SK-N-SH treated with all-trans-retinoic acid at 6 μM for 48 hours (cell line): ENCODE results near the gene CEP57.

ENCODE experiments used
- ATAC-seq: fragments of 200-7000 bp; cut with Tn5 transposase; 3 replicates; pipeline ENCODE4 v1.9.1; 2020; ENCODE audit warnings: mild to moderate bottlenecking, moderate library complexity
- ARNTL ChIP-seq: fragments of 450-650 bp; formaldehyde crosslinking; IDR thresholded peaks from 2 replicates; pipeline ENCODE4 v1.5.0; 2020; ENCODE audit warnings: low read depth, mild to moderate bottlenecking, moderate library complexity, borderline replicate concordance
- BACH2 ChIP-seq: fragments of 250-450 bp; sonication (Bioruptor Pico); IDR thresholded peaks from 2 replicates; pipeline ENCODE4 v1.9.0; 2021; ENCODE audit warnings: mild to moderate bottlenecking, borderline replicate concordance
- CREB5 ChIP-seq: fragments of 250-450 bp; sonication (Bioruptor Pico); IDR thresholded peaks from 2 replicates; pipeline ENCODE4 v1.5.1; 2020; ENCODE audit warnings: low read depth, mild to moderate bottlenecking, moderate library complexity
- CSRNP3 ChIP-seq: fragments of 250-450 bp; sonication (Bioruptor Pico); IDR thresholded peaks from 2 replicates; pipeline ENCODE4 v1.5.1; 2021; ENCODE audit warnings: mild to moderate bottlenecking, moderate library complexity
- GLIS3 ChIP-seq: fragments of 250-450 bp; sonication (Bioruptor Pico); IDR thresholded peaks from 2 replicates; pipeline ENCODE4 v1.5.0; 2020; ENCODE audit warnings: mild to moderate bottlenecking, moderate library complexity
- ISL1 ChIP-seq: fragments of 250-450 bp; sonication (Bioruptor Pico); IDR thresholded peaks from 2 replicates; pipeline ENCODE4 v2.1.2; 2022; ENCODE audit warnings: mild to moderate bottlenecking, moderate library complexity
- OSR1 ChIP-seq: fragments of 250-450 bp; sonication (Bioruptor Pico); IDR thresholded peaks from 2 replicates; pipeline ENCODE4 v1.8.0; 2022; ENCODE audit warnings: moderate library complexity, mild to moderate bottlenecking, inconsistent platforms
- POU6F1 ChIP-seq: fragments of 250-450 bp; sonication (Bioruptor Pico); IDR thresholded peaks from 2 replicates; pipeline ENCODE4 v1.8.0; 2021; ENCODE audit warnings: low read depth, mild to moderate bottlenecking, moderate library complexity, borderline replicate concordance
- PPARA ChIP-seq: fragments of 250-450 bp; sonication (Bioruptor Pico); IDR thresholded peaks from 2 replicates; pipeline ENCODE4 v1.5.0; 2020; ENCODE audit warnings: mild to moderate bottlenecking, borderline replicate concordance
- RARB ChIP-seq: fragments of 250-450 bp; sonication (Bioruptor Pico); IDR thresholded peaks from 2 replicates; pipeline ENCODE4 v1.8.0; 2021; ENCODE audit warnings: mild to moderate bottlenecking, moderate library complexity
- TCF4 ChIP-seq: fragments of 250-450 bp; sonication (Bioruptor Pico); IDR thresholded peaks from 2 replicates; pipeline ENCODE4 v1.8.0; 2021; ENCODE audit warnings: mild to moderate bottlenecking, moderate library complexity, borderline replicate concordance
- TOX ChIP-seq: fragments of 250-450 bp; sonication (Bioruptor Pico); IDR thresholded peaks from 2 replicates; pipeline ENCODE4 v1.8.0; 2021; ENCODE audit warnings: mild to moderate bottlenecking, moderate library complexity, borderline replicate concordance
- TSHZ2 ChIP-seq: fragments of 250-450 bp; sonication (Bioruptor Pico); IDR thresholded peaks from 2 replicates; pipeline ENCODE4 v1.5.0; 2020; ENCODE audit warnings: mild to moderate bottlenecking, moderate library complexity
- ZC3H10 ChIP-seq: fragments of 250-450 bp; sonication (Bioruptor Pico); IDR thresholded peaks from 2 replicates; pipeline ENCODE4 v1.5.1; 2021; ENCODE audit warnings: mild to moderate bottlenecking, moderate library complexity
- ZFP3 ChIP-seq: fragments of 250-450 bp; sonication (Bioruptor Pico); IDR thresholded peaks from 2 replicates; pipeline ENCODE4 v1.5.0; 2020; ENCODE audit warnings: mild to moderate bottlenecking, moderate library complexity
- ZFP30 ChIP-seq: fragments of 450-650 bp; formaldehyde crosslinking; IDR thresholded peaks from 2 replicates; pipeline ENCODE4 v1.5.0; 2022; ENCODE audit warnings: mild to moderate bottlenecking, moderate library complexity
- ZNF70 ChIP-seq: fragments of 450-650 bp; formaldehyde crosslinking; IDR thresholded peaks from 2 replicates; pipeline ENCODE4 v1.5.0; 2020; ENCODE audit warnings: mild to moderate bottlenecking, moderate library complexity
- ZNF8 ChIP-seq: fragments of 450-650 bp; formaldehyde crosslinking; IDR thresholded peaks from 2 replicates; pipeline ENCODE4 v1.5.0; 2020; ENCODE audit warnings: mild to moderate bottlenecking, moderate library complexity
- TF ChIP-seq, protein P1 (sequence below): fragments of 250-450 bp; sonication (Bioruptor Pico); IDR thresholded peaks from 2 replicates; pipeline ENCODE4 v1.8.0; 2020; ENCODE audit warnings: mild to moderate bottlenecking, moderate library complexity, borderline replicate concordance

CEP57 gene

GRCh38 chr11:95800438-95800837, 10.1 kb downstream of the CEP57 start (continued):
- TF ChIP-seq CSRNP3 (CRISPR knock-in tag): no peak
- TF ChIP-seq GLIS3 (CRISPR knock-in tag): no peak
- TF ChIP-seq CREB5 (CRISPR knock-in tag): no peak
- no peak for TF ChIP-seq ZNF70 (CRISPR knock-in tag)

DNA sequence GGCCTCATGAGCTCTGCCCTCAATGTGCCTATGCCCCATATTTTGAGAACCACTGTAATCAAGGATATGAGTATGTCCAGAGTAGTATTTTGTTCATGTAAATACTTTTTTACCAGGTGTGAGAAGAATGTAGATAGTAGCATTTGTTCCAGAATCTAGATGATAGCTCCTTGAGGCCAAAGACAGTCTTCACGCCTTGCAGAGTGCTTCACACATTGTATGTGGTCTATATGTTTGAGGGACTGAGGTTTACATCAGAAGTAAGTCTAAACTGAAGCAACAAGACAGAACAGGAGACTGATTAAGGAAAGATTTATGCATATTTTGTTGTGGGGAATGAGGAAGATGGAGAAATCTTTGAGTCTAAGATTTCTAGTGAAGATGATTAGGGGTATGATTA, 12.5 kb downstream of the CEP57 start:
- TF ChIP-seq ISL1 (CRISPR knock-in tag) (no peak), TSHZ2 (CRISPR knock-in tag) (no peak), ARNTL (CRISPR knock-in tag) (no peak), OSR1 (CRISPR knock-in tag) (no peak), TOX (CRISPR knock-in tag) (no peak), BACH2 (CRISPR knock-in tag) (no peak), ZC3H10 (CRISPR knock-in tag) (no peak), CSRNP3 (CRISPR knock-in tag) (no peak), PPARA (no peak), ZNF8 (no peak), ZFP30 (CRISPR knock-in tag) (no peak)
- TF ChIP-seq, protein P1, sequence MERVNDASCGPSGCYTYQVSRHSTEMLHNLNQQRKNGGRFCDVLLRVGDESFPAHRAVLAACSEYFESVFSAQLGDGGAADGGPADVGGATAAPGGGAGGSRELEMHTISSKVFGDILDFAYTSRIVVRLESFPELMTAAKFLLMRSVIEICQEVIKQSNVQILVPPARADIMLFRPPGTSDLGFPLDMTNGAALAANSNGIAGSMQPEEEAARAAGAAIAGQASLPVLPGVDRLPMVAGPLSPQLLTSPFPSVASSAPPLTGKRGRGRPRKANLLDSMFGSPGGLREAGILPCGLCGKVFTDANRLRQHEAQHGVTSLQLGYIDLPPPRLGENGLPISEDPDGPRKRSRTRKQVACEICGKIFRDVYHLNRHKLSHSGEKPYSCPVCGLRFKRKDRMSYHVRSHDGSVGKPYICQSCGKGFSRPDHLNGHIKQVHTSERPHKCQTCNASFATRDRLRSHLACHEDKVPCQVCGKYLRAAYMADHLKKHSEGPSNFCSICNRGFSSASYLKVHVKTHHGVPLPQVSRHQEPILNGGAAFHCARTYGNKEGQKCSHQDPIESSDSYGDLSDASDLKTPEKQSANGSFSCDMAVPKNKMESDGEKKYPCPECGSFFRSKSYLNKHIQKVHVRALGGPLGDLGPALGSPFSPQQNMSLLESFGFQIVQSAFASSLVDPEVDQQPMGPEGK (CRISPR knock-in tag): no peak

GRCh38 chr11:95803973-95804372, 13.7 kb downstream of the CEP57 start:
- ATAC-seq: no peak
- no peak for TF ChIP-seq TOX (CRISPR knock-in tag)
- TF ChIP-seq BACH2 (CRISPR knock-in tag): no peak

More for the DNA sequence above, 12.5 kb downstream of the CEP57 start:
- no peak for ATAC-seq

GRCh38 chr11:95805869-95806268, 15.6 kb downstream of the CEP57 start:
- no peak for ATAC-seq
- TF ChIP-seq GLIS3 (CRISPR knock-in tag): no peak
- TF ChIP-seq ZFP30 (CRISPR knock-in tag): no peak
- no peak for TF ChIP-seq ARNTL (CRISPR knock-in tag)
- no peak for TF ChIP-seq CSRNP3 (CRISPR knock-in tag)
- no peak for TF ChIP-seq TCF4 (CRISPR knock-in tag)
- no peak for TF ChIP-seq ZNF70 (CRISPR knock-in tag)
- TF ChIP-seq ZFP3: no peak
- TF ChIP-seq, protein P1 (CRISPR knock-in tag): no peak
- no peak for TF ChIP-seq CREB5 (CRISPR knock-in tag)
- no peak for TF ChIP-seq POU6F1
- TF ChIP-seq ZNF8: no peak
- no peak for TF ChIP-seq RARB (CRISPR knock-in tag)
